Activated CD8-positive, alpha-beta memory T cell treated with anti-CD3 and anti-CD28 coated beads for 36 hours (primary cell): ENCODE results near the gene USP48. TPM values are rescaled to one million over a fixed set of nuclear protein-coding genes. Genes with fewer than 3 reads are reported as not detected.
"Not testable (repeated sequence)": the region's sequence is repeated elsewhere in the genome, so short reads cannot be mapped to it uniquely, and the experiment has no call there.

Experiments
- CTCF ChIA-PET: fragments of 350-600 bp; sonication (Branson Sonifier 250); formaldehyde crosslinking; loops from one replicate; lab custom pipeline; 2021; ENCODE audit warnings: antibody characterized with exemption; lab: Charles Lee
- POLR2A ChIA-PET: fragments of 350-600 bp; sonication (Branson Sonifier 250); formaldehyde crosslinking; loops from one replicate; lab custom pipeline; 2021; ENCODE audit warnings: antibody characterized with exemption; lab: Charles Lee
- total RNA-seq, 2 experiments: library from RNA; stranded (reverse); gene quantifications; one replicate each; pipeline ENCODE4 v1.2.3, GENCODE V29; 2021

Gene USP48
- total RNA-seq, 2 experiments from 2014 or later, result 58.8 to 61.1 TPM

DNA sequence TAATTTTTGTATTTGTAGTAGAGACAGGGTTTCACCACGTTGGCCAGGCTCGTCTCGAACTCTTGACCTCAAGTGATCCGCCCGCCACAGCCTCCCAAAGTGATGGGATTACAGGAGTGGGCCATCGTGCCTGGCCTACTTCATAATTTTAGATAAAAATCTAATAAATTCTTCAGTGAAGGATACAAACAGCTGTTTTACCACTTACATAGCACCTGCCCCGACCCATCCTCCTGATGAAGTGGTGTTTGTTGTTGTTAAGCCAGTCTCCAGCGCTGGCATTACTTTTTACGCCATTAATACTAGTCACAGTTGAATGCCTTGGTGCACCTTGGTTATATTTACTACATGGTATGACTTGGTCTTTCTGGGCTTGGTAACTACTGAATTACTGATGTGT, 101.5 kb downstream of the USP48 start:
- ChIA-PET CTCF (no interaction called here), POLR2A (no interaction called here)

DNA sequence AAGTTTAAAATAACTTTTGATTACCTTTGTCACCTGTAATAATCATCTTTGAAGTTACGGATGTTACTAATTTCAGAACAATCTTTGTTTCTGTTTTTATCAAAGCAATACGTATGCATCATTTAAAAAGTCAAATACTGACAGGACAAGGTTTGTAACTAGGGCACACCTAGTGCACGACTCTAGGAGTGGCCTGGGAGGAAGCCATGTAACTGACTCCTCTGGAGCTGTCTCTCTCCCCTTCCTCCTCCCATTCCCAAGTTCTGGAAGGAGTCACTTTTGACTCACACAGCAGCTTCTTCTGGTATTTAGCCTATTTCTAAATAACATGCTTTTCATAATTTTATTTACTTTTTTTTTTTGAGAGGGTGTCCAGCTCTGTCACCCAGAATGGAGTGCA, 102.0 kb downstream of the USP48 start:
- ChIA-PET CTCF (no interaction called here), POLR2A (no interaction called here)

DNA sequence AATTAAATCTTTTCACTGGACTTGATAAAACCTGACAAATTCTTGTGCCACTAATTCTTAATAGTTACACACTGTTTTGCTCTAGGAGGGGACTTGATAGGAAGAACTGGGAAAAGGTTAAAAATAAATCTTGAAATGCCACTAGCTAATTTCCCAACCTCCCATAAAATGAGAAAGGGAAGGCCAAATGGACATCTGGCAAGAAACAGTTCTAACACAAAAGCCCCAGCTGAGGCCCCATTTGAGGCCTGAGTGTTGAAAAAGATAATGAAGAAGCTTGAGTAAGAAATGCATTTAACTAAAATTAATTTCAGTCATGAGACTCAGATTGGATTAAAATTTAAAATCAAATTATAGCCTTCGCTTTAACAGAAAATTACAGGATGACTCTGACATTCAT, 102.6 kb downstream of the USP48 start:
- POLR2A ChIA-PET, result no interaction called here
- CTCF ChIA-PET, result interaction anchor here (0.5 kb wide), 1 partner anchor 312 kb away, joined by 3 read pairs; no protein-coding TSS in a partner anchor

DNA sequence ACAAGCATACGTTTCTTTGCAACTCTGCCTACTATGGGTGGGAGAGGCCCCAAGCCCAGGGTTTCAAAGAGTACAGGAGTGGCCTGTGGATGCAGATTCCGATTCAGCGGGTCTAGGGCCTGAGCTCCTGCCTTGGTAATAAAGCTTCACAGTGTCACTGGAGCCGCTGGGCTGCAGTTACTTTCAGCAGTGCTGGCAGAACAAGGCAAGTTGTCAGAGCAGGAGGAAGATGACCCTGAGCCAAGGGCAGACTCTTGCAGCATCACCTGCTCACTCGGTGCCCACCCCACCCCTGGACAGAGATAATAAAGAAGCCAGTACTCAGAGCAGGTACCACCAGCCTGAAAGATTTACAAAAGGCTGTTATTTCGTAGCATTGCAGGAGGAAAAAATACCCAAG, 105.8 kb downstream of the USP48 start:
- ChIA-PET CTCF (interaction anchor here (1.1 kb wide), 1 partner anchor 287 kb away, joined by 4 read pairs; no protein-coding TSS in a partner anchor), POLR2A (no interaction called here)

DNA sequence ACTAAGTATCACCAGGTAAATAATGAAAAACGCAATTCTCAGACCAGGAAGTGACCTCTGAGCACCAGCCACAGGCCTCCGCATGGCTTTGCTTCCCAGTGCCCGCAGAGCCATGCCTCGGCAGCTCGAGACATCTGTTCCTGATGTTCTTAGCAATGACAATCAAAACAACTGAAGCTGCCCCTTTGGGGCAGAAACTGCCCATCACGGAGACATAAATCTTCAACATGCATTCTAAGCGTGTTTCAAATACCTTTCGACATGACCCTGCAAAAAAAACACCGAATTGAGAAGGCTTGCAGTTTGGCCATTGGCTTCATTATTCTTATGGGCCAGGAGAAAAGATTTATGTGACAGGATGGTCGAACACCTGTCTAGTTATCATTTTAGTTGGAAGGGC, 108.0 kb downstream of the USP48 start:
- ChIA-PET CTCF (interaction anchor here (0.7 kb wide), 1 partner anchor 8 kb away, joined by 3 read pairs; no protein-coding TSS in a partner anchor), POLR2A (no interaction called here)

DNA sequence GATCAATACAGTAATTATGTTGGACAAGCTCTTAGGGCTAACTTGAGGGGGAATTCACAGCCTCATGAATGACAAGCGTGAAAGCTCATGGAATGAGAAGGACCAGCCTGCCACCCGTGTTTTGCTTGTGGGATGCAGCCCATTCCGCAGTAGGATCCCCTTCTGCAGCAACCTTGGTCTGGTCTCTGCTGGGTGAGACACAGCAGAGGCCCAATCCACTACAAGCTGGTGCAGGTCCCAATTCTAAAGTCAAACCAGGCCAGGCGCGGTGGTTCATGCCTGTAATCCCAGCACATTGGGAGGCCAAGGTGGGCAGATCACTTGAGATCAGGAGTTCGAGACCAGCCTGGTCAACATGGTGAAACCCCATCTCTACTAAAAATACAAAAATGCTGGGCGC, 109.1 kb downstream of the USP48 start:
- POLR2A ChIA-PET, result not testable (repeated sequence)
- CTCF ChIA-PET, result interaction anchor here (1.3 kb wide), 1 partner anchor 11 kb away, joined by 3 read pairs; no protein-coding TSS in a partner anchor

DNA sequence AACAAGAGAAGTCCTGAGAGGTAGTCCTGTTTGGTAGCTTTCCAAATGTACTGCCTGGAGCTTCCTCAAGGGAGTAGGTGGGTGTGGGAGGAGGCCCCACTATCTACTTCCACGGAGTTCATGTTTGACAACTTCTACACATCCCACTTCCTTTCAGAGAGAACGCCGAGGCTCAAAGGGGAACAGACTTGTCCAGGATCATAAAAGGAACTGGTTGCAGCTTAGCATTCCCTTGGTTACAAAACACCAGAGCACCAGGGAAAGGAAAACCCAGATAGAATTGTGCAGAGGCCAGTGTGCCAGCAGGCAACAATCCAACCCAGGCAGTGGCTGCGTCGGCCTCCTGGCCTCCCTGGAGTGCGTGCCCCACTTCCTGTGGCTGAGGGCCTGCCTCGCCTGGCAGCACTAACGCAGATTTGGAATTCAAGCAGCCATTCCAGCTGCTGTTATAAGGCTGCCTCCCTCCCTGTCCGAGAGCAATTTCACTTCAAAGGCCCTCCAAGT, 109.6 kb downstream of the USP48 start:
- POLR2A ChIA-PET, result interaction anchor here (0.6 kb wide), 1 partner anchor 747 kb away, joined by 9 read pairs; no protein-coding TSS in a partner anchor
- CTCF ChIA-PET, result interaction anchor here (0.6 to 1.3 kb wide), 2 partner anchors 11 to 17 kb away, joined by 3 to 6 read pairs; no protein-coding TSS in a partner anchor

DNA sequence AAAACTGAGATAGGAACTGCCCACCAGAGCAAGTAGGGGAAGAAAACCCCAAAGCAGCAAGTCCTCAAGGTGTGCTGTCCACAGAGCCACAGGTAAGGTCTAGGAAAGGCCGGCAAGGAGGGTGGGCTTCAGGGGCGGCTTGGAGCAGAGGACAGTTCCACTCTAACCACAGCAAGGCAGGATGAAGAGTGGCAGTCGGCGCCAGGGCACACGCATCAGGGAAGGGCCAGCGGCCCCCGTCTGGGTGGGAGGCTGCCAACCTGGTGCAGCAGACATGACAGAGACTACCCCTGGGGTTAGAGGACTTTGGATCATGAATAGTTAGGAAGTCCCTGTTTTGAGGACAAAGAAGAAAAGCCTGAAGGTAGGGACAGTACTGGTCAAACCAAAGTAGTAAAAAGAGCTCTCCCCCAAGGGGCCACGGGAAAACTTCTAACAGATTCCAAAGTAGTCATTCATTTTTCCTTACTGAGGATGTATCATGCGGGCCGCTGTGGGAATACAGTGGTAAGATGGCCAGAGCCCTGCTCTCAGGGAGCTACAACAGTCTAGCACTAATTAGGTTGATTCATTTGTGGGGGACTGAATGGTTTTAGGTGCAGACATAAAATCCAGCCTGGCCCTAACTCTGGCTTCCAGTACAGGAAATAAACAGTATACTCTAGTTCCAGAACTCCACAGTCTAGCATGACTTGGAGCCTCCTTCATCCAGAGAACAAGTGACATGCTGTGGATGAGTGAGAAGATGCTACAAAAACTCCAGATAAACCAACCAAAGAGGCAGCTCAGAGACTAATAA, 110.3 kb downstream of the USP48 start:
- CTCF ChIA-PET, result interaction anchor here (0.6 kb wide), 1 partner anchor 18 kb away, joined by 6 read pairs; no protein-coding TSS in a partner anchor

DNA sequence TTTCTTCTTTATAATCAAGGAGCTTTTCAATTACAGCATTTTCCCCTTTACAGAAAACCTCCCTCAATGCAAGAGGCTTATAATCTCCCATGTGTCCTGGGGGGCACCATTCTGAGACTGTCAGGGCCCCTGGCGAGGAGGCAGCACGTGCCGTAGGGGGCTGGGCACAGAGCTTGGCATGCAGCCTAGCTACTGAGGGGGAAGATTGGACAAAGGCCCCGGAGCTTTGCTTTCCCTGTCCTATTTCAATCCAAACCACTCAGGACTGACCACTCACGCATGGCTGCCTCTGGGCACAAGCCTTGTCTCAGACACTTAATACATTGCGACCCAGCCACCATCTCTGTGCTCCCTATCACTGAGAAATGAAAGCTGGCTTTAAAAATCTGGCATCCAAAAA, 111.0 kb downstream of the USP48 start:
- POLR2A ChIA-PET, result no interaction called here
- CTCF ChIA-PET, result no interaction called here

More for the DNA sequence above, 110.3 kb downstream of the USP48 start:
- POLR2A ChIA-PET, result interaction anchor here (0.6 kb wide), 1 partner anchor 746 kb away, joined by 9 read pairs; no protein-coding TSS in a partner anchor

DNA sequence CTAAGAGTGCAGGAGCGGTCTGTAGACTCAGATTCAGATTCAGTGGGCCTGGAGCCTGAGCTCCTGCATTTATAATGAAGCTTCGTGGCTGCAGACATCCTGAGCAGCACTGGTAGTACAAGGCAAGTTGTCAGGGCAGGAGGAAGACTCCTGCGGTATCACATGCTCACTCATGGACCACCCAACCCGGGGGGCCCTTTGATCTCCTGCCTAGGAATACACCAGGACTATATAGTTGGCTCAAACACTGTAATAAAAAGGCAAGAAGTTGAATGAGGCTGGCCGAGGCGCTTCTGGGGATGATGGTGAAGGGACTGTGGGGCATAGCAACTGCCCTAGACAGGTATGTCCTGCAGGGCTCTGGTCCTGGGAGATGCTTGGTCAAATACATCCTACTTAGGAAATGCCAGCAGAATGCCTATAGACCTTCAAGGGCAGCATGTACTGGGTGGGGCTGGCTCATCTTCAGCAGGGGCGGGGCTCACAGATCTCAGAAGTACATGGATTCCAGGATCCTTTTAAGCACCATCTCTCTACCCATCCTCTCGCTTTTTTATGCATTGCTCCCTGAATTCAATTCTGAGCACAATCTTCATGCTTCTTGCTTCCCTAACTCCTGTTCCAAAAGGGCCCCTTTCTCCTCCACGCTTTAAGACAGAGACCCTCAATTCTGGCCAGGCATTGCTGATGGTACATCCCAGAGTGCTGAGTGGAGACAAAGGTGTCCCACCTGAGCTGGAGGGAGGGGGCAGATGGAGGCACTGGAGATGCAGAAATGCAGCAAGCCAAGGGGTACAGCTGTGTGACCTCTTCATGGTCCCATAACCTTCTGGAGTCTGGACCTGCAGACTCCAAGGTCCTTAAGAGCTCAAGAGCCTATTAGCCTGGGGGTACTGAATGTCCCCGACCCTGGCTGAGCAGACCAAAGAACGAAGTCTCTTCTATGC, 111.7 kb downstream of the USP48 start:
- POLR2A ChIA-PET, result no interaction called here
- CTCF ChIA-PET, result no interaction called here

DNA sequence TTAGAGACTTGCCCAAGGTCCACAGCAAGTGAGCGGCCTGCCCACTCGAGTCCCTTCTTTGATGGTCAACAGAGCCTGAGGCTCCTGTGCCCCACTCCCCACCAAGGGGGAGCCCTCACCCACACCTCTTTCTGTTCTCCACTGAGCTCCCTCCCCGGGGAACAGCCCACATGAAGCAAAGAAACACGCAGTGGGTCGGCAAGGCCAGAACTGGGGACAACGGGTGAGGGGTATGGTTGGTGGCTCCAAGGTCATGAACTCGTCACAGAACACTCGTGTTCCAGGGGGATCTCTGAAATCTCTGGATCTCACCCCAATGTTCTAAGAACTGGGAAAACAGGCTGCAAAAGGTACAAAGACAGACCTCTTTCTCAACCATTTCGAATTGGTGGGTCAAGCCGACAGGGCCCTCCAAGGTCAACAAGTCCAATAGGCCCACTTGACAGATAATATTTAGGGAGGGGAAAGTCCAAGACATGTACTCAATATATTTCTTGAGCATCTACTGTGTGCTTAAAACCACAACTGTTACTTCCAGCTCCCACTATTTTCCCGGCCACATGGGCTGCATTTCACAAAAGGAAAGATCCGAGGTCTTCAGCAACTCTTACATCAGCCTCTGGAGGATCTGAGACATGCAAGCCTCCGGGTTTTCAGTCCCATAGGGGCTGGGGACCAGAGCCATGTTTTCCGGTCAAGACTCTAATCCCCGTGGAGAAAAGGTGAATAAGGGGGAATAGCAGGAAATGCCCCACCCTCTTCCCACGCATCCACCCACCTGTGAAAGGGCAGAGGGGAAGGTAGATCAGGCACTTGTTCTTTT, 112.7 kb downstream of the USP48 start:
- ChIA-PET CTCF (no interaction called here), POLR2A (no interaction called here)

DNA sequence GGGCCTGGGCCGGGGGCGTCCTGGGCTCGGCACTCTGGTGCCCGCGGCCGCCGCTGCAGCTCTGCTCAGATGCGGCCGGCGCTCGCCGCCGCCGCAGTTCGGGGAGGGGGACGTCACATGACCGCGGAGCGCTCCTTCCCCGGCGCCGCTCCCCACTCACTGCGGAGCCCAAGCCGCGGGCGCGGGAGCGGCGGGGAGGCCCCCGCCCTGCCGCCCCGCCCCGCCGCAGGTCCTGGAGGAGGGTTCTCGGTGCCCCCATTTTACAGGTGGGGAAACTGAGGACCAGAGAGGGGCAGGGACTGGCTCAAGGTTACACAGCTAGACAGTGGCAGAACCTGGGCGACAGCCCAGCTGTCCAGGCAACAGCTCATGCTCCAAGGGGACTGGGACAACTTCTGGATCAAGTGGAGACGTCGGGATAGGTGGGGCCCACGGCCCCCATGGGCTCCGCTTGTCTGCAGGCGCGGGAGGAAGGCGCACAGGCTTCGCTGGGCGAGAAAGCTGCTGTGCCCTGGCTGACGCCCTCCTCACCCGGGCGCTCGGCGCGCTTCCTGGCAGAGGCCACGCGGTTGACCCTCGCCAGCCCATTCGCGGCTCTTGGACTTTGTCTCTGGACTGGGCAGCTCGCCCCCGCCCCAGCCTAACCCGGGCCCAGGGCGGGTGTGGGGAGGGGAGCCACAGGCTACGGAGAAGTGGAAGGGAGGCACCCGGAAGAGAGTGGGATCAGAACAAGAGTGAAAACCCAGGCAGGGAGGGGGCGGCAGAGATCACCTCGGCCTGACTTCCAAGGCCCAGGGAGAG, 113.5 kb downstream of the USP48 start, which contains the start of gene RAP1GAP:
Gene RAP1GAP, minus strand, starts transcription at position 100 of the 801 bp plus-strand sequence. CDS start 49,325 bp downstream, outside the sequence.
- ChIA-PET CTCF (no interaction called here), POLR2A (no interaction called here)

DNA sequence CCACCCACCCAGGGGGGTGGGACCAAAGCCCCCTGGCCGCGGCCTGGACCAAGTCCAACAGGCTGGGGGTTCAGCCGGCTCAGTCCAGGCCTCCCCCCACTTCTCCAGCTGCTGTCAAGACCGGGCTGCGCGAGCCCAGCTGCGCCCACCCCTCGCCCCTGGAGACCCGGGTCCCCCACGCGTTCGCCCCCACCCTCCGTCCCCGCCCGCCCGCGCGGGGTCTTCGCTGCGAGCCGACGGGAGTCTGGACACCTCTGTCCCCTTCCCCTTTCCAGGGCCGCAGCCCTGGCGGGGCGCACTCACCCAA, 114.0 kb downstream of the USP48 start:
- CTCF ChIA-PET, result no interaction called here
- POLR2A ChIA-PET, result no interaction called here

DNA sequence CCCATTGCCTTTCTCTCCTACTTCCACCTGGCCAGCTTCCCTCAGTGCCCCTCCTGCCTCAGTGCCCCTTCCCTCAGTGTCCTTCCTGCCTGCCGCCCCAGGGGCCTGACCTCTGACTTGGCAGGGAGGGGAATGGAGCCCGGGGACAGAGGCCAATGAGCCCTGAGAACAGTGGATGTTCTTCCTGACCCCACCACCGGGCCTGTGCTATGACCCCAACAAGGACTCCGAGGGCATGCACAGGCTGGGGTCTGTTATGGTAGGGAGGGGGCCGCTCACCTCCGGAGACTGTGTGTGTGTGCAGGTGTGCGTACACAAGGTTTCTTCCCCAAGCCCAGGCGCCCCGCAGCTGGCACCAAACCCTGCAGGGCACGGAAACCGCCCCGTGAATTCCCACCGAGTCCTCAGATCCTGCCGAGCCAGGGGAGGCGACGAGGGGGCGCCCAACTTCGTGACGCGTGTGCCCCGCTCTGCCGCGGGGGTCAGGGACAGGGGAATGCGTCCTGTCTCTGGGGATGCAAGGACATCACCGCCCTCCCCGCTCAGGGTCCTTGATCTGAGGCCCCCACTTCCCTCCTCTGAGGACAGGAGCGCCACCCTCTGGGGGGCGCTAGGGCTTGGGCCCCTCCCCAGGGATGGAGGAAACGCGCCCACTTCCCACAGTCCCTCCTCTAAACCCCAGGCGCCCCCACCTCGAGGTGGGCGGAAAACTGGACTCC, 114.6 kb downstream of the USP48 start:
- CTCF ChIA-PET, result no interaction called here
- POLR2A ChIA-PET, result no interaction called here

DNA sequence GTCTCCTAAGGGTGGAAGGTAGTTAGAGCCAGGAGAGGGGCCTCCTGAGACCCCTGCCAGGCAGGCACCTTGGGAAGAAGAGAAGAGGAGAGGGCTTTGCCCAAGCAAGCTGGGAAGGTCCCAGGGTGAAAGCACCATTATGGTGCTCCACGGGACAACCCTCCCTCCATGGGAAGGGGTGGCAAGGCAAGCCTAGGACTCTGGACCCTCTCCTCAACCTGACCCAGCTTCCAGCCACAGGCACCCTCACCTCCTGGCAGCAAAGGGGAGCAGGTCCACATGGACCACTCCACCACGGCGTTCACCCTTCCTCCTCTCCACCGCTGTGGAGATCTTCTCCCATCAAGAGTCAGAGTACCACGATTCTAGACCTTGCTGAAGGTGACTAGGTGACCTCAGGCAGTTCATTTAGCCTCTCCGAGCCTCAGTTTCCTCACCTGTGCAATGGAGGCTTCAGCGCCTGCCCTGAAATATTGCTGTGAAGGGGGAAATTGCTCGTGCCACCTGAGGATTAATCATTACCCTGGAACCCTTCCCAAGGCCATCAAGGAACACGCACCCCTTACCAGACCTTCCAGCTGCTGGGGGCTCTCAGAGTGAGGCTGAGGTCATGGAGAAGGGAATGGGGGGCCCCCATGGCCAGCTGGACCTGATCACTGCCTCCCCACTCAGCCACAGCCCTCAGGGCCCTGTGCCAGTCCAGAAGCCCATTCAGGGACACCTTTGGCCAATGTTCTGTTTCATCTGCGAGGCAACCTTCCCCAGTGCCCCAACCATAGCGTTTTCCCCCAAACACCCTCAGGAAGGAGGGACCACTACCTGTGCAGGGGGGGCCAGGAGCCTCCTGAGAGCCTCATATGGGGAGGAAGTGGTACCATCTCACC, 115.4 kb downstream of the USP48 start:
- POLR2A ChIA-PET, result no interaction called here
- CTCF ChIA-PET, result no interaction called here

DNA sequence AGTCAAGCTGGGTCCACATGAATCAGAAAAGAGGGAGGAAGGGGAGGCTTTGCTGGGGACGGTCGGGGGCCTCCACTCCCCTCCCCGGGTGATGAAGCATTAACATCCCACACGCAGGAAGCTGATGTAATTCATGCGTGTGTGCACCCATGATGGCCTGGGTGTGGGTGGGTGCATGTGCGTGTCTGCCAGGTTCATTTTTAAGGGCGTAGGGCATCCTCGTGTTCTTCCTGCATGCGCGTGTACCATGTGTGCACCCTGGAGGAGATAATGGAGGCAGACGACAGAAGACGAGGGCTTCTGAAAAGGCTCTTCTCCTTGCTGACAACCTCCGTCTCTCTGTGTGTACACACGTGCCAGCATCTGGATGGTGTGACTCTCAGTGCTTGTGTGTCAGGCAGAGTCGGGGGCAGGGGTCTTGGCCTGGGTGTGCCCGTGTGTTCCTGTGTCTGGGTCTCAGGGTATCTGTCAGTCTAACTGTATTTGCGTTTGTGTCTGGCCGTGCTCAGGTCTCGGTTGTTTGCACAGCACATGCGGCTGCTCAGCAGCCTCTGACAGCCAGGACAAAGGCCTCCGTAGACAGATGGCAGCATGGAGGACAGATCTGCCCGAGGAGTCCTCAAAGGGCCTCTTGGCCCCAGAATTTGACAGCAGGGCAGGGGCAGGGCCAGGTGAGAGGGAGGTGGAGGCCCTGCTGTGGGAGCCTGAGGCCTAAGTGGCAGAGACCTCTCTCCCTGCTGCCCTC, 116.2 kb downstream of the USP48 start:
- ChIA-PET POLR2A (no interaction called here), CTCF (no interaction called here)
